Suprapubic skin (tissue), 4 donors: ENCODE results near the gene KLK12. TPM values are rescaled to one million over a fixed set of nuclear protein-coding genes. Genes with fewer than 3 reads are reported as not detected.

Experiments
- DNase-seq, 2 donors: peaks; one replicate each; pipeline ENCODE4 v3.0.0-alpha.2; 2019; ENCODE audit warnings: low spot score in 2 of 2
- H3K27ac ChIP-seq: fragments of 200-600 bp; sonication (generic); one replicate; pipeline ENCODE4 v1.5.1; 2019
- H3K27me3 ChIP-seq: fragments of 200-600 bp; sonication (generic); one replicate; pipeline ENCODE4 v1.5.1; 2019
- H3K36me3 ChIP-seq: fragments of 200-600 bp; sonication (generic); one replicate; pipeline ENCODE4 v1.5.1; 2019
- H3K4me1 ChIP-seq: fragments of 200-600 bp; sonication (generic); one replicate; pipeline ENCODE4 v1.5.1; 2019
- H3K4me3 ChIP-seq: fragments of 200-600 bp; sonication (generic); one replicate; pipeline ENCODE4 v1.5.1; 2019; ENCODE audit warnings: mild to moderate bottlenecking
- H3K9me3 ChIP-seq: fragments of 200-600 bp; sonication (generic); one replicate; pipeline ENCODE4 v1.5.1; 2019
- EP300 ChIP-seq: sonication (generic); formaldehyde crosslinking; IDR thresholded peaks from one replicate; pipeline ENCODE4 v1.6.1; 2017; ENCODE audit warnings: antibody characterized with exemption
- POLR2A ChIP-seq, 2 donors: fragments of 450-650 bp; IDR thresholded peaks; one replicate each; pipeline ENCODE4 v1.6.1; 2017; ENCODE audit warnings: antibody characterized with exemption in 2 of 2, mild to moderate bottlenecking in 2 of 2, moderate library complexity in 2 of 2
- POLR2AphosphoS5 ChIP-seq, 3 donors: sonication (generic); formaldehyde crosslinking; IDR thresholded peaks; one replicate each; pipeline ENCODE4 v1.6.1; 2017; ENCODE audit warnings: antibody characterized with exemption in 3 of 3
- WGBS: methylation state at CpG from one replicate; pipeline ENCODE4 v1.1.5; 2018; 5-methylcytosine and 5-hydroxymethylcytosine counted together
- total RNA-seq, 4 donors: library from RNA; depleted of rRNA; stranded (reverse); fragments of >200 nt; gene quantifications; one replicate each; pipeline ENCODE4 v1.1.0, GENCODE V29; 2016
- TF ChIP-seq, protein P1 (sequence below), 2 donors: fragments of 200-600 bp in 1 of 2; fragments of 450-650 bp in 1 of 2; sonication (generic) in 1 of 2; IDR thresholded peaks; one replicate each; pipeline ENCODE4 v1.5.1; 2016 to 2019; ENCODE audit warnings: antibody characterized with exemption in 2 of 2, mild to moderate bottlenecking in 1 of 2, moderate library complexity in 1 of 2

Gene KLK12
- total RNA-seq, 4 donors from 2014 or later = 2.6 to 5.0 TPM; not detected in 2

DNA sequence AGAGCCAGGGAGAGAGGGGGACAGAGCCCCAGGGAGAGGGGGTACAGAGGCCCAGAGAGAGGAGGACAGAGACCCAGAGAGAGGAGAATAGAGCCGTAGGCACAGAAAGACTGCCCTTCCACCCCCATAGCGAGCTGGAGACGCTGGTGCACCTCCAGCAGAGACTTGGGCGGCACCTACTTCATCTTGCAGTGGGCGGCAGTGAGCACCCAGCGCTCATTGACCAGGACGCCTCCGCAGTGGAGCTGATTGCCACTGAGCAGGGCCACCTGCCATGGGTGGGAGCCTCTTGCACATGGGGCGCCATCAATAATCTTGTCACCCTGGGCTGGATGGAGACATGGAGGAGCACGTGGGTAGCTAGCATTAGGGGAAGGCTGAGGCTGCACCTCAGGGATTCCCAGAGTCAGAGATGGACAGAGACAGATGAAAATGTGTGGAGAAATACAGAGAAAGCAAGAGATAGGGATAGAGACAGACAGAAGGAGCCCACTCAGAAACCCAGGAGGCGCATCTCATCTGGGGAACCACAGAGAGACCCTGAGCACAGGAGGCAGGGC, 53.1 kb downstream of the KLK12 start:
- Histone ChIP-seq H3K27ac (no peak overlapping the region), H3K27me3 (peaks cover 49% of the 10 kb centered on the region), H3K4me3 (no peak overlapping the region), H3K36me3 (no peaks in the 10 kb centered on the region), H3K9me3 (no peaks in the 10 kb centered on the region), H3K4me1 (peaks cover 19% of the 10 kb centered on the region)
- no peak for TF ChIP-seq EP300
- TF ChIP-seq POLR2A (IDR thresholded peaks at IDR 0.05) = no peak
- TF ChIP-seq, protein P1, sequence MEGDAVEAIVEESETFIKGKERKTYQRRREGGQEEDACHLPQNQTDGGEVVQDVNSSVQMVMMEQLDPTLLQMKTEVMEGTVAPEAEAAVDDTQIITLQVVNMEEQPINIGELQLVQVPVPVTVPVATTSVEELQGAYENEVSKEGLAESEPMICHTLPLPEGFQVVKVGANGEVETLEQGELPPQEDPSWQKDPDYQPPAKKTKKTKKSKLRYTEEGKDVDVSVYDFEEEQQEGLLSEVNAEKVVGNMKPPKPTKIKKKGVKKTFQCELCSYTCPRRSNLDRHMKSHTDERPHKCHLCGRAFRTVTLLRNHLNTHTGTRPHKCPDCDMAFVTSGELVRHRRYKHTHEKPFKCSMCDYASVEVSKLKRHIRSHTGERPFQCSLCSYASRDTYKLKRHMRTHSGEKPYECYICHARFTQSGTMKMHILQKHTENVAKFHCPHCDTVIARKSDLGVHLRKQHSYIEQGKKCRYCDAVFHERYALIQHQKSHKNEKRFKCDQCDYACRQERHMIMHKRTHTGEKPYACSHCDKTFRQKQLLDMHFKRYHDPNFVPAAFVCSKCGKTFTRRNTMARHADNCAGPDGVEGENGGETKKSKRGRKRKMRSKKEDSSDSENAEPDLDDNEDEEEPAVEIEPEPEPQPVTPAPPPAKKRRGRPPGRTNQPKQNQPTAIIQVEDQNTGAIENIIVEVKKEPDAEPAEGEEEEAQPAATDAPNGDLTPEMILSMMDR (IDR thresholded peaks at IDR 0.05) = no peak
- TF ChIP-seq POLR2AphosphoS5 (IDR thresholded peaks at IDR 0.05) = no peak
- DNase-seq = no peak
- WGBS = 65% methylated on average over 11 of the region's 11 CpGs

DNA sequence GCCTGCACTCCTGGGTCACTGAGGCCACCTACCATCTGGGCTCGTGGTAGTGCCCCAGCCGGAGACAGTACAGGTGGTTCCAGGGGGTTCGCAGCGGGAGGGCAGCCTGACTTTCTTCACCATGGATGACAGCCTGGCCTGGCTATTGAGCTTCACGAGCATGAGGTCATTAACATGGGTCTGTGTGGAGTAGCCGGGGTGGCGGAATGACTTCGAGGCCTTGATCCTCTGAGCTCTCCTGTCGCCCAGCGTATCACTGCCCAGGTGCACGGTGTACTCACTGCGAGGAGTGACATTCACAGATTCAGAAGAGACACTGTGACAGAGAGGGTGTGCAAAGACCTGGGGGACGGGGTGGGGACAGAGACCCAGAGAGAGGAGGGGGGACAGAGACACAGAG, 54.6 kb downstream of the KLK12 start:
- Histone ChIP-seq H3K4me3 (no peak overlapping the region), H3K9me3 (no peaks in the 10 kb centered on the region), H3K27me3 (peaks cover 49% of the 10 kb centered on the region), H3K27ac (no peak overlapping the region), H3K36me3 (no peaks in the 10 kb centered on the region), H3K4me1 (peaks cover 25% of the 10 kb centered on the region)
- TF ChIP-seq EP300 = no peak
- TF ChIP-seq POLR2A (IDR thresholded peaks at IDR 0.05) = no peak
- no peak for DNase-seq
- WGBS = 76% methylated on average over 13 of the region's 13 CpGs

DNA sequence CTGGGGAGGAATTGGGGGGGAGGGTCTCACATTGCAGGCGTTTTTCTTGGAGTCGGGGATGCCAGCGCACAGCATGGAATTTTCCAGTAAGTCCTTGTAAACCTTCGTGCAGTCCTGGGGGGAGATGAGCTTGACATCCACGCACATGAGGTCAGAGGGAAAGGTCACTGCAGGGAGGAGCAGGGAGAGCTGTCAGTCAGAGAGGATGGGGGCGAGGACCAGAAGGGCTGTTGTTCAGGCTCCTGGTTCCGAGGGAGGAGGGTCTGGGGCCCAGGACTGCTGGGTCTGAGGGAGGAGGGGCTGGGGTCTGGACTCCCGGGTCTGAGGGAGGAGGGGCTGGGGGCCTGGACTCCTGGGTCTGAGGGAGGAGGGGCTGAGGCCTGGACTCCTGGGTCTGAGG, 55.0 kb downstream of the KLK12 start:
- TF ChIP-seq POLR2AphosphoS5 (IDR thresholded peaks at IDR 0.05) (no peak), EP300 (no peak), POLR2A (IDR thresholded peaks at IDR 0.05) (no peak)
- TF ChIP-seq, protein P1 (IDR thresholded peaks at IDR 0.05) = no peak
- H3K27ac ChIP-seq = no peak overlapping the region
- no peak overlapping the region for H3K4me3 ChIP-seq
- peaks cover 25% of the 10 kb centered on the region for H3K4me1 ChIP-seq
- no peaks in the 10 kb centered on the region for H3K9me3 ChIP-seq
- DNase-seq = no peak
- peaks cover 49% of the 10 kb centered on the region for H3K27me3 ChIP-seq
- 72% methylated on average over 8 of the region's 8 CpGs for WGBS
- no peaks in the 10 kb centered on the region for H3K36me3 ChIP-seq

Other genes starting within 250 kb of the KLK12 start
- under 1 TPM in 2 of 4 donors, not detected in 2; 0.49 to 0.97 TPM for gene ACP4, start 244.6 kb downstream of the KLK12 start, total RNA-seq
- gene KLK1, start 211.2 kb downstream of the KLK12 start, total RNA-seq = 10 to 100 TPM; 34.3 to 58.3 (median 40.5) TPM
- gene KLK15, start 201.4 kb downstream of the KLK12 start, total RNA-seq = not detected
- 1 to 10 TPM in 1 of 4 donors, under 1 TPM in 3; 0.24 to 1.9 (median 0.67) TPM for gene KLK3, start 180.1 kb downstream of the KLK12 start, total RNA-seq
- gene KLK2, start 161.6 kb downstream of the KLK12 start, total RNA-seq = not detected
- gene KLK4, start 123.6 kb downstream of the KLK12 start, total RNA-seq = 1 to 10 TPM in 1 of 4 donors, under 1 TPM in 1, not detected in 2; 0.83 to 1.6 TPM
- gene KLK5, start 82.0 kb downstream of the KLK12 start, total RNA-seq = 100 to 1,000 TPM in 3 of 4 donors, 10 to 100 TPM in 1; 40.3 to 299 (median 177) TPM
- gene KLK6, start 65.4 kb downstream of the KLK12 start, total RNA-seq = 10 to 100 TPM in 1 of 4 donors, 1 to 10 TPM in 2, not detected in 1; 5.4 to 56.9 (median 9.0) TPM
- gene KLK7, start 51.1 kb downstream of the KLK12 start, total RNA-seq = 100 to 1,000 TPM in 3 of 4 donors, 10 to 100 TPM in 1; 48.3 to 418 (median 218) TPM
- 100 to 1,000 TPM in 1 of 4 donors, 10 to 100 TPM in 3; 19.7 to 126 (median 87.2) TPM for gene KLK8, start 33.4 kb downstream of the KLK12 start, total RNA-seq
- gene KLK10, start 15.3 kb downstream of the KLK12 start, total RNA-seq = 10 to 100 TPM; 45.2 to 85.3 (median 53.9) TPM
- 100 to 1,000 TPM; 173 to 372 (median 269) TPM for gene KLK11, start 8.4 kb downstream of the KLK12 start, total RNA-seq
- gene KLK13, start 30.1 kb upstream of the KLK12 start, total RNA-seq = 10 to 100 TPM in 3 of 4 donors, 1 to 10 TPM in 1; 6.6 to 23.5 (median 16.5) TPM
- 10 to 100 TPM in 1 of 4 donors, 1 to 10 TPM in 3; 3.8 to 22.8 (median 5.2) TPM for gene KLK14, start 47.9 kb upstream of the KLK12 start, total RNA-seq
- 10 to 100 TPM in 3 of 4 donors, 1 to 10 TPM in 1; 7.7 to 14.6 (median 12.9) TPM for gene CTU1, start 73.4 kb upstream of the KLK12 start, total RNA-seq
- 1 to 10 TPM in 1 of 4 donors, under 1 TPM in 2, not detected in 1; 0.68 to 1.3 (median 0.83) TPM for gene SIGLEC9, start 89.9 kb upstream of the KLK12 start, total RNA-seq
- not detected for gene SIGLEC7, start 107.3 kb upstream of the KLK12 start, total RNA-seq
- gene CD33, start 190.1 kb upstream of the KLK12 start, total RNA-seq = 1 to 10 TPM in 3 of 4 donors, under 1 TPM in 1; 0.51 to 7.0 (median 2.4) TPM
- gene SIGLECL1, start 216.1 kb upstream of the KLK12 start, total RNA-seq = not detected